ENCODE measurements around the gene VRK3. TPM values are rescaled to one million over a fixed set of nuclear protein-coding genes. Genes with fewer than 3 reads are reported as not detected.

The VRK3 gene
- total and polyA plus RNA-seq, 2 of the 4 experiments (the other 2 are of a cell fraction) = 28.7 to 35.8 TPM

DNA sequence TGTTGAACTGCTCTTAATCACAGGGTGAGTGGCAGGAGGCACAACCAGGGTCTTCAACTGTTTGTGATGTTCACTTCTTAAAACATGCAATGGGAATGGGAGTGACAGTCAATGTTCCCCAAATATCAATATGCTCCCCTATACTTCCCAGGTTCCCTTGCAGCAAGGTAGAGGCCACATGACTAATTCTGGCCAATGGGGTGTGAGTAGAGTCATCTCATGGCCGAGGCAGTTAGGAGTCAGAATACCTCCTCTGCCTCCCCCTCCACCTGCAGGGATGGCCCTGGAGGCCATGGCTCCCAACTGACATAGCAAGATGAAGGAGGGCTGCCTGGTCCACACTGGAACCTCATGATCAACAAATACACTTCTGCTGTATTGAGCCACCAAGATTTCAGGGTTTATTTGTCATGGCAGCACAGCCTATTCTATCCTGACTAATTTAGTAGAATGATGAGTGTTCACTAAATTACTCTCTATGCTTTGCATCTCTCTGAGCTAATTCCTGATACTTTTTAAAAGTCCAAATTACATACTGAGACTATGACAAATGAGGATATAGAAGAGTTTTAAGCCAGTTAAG, 8.9 kb downstream of the VRK3 start:
- in situ Hi-C loops (cut with MboI; ENCODE audit: low sequenced_read_pairs) (no loop called here), intact Hi-C loops (cut with micrococcal nuclease) (no loop called here), dilution Hi-C loops (cut with HindIII; ENCODE audit: low sequenced_read_pairs, unreplicated experiment) (no loop called here)
- Histone ChIP-seq H3K79me1 (ENCODE audit: low read depth in 1 of 2, low read length in 2 of 2) (peaks cover 11 to 24% of the 10 kb centered on the region in 2 experiments), H2BK5ac (ENCODE audit: low read depth, low read length, poor library complexity, severe bottlenecking) (no peak overlapping the region), H3K36me3 (ENCODE audit: control insufficient read depth, insufficient read depth, low read length) (peaks cover 50% of the 10 kb centered on the region), H2AK9ac (replicated peaks; ENCODE audit: low read depth, low read length, poor library complexity) (no peak overlapping the region), H3K9me1 (ENCODE audit: insufficient read depth, low read length) (0 out of 2 replicates have a peak, but pooled peaks cover 3% of the 10 kb centered on the region), H4K20me1 (ENCODE audit: insufficient read depth, low read length) (peaks cover 14% of the 10 kb centered on the region), H4K91ac (ENCODE audit: insufficient read depth, low read depth, low read length) (no peak overlapping the region), H3K56ac (ENCODE audit: extremely low read depth, insufficient read depth, low read length) (no peak overlapping the region), H3K4me3 (ENCODE audit: insufficient read depth, low read depth, low read length) (no peak overlapping the region), H3K27ac (ENCODE audit: insufficient read depth, low read length) (no peak overlapping the region), H2AK5ac (ENCODE audit: low read depth, low read length) (no peak overlapping the region), H3K4me2 (ENCODE audit: low read depth, low read length) (no peak overlapping the region), H3K9me3 (ENCODE audit: control insufficient read depth, insufficient read depth, low read length) (no peaks in the 10 kb centered on the region), H2BK20ac (ENCODE audit: low read depth, low read length) (no peak overlapping the region), H2BK15ac (ENCODE audit: low read depth, low read length) (no peak overlapping the region), H3K14ac (replicated peaks; ENCODE audit: low read depth, low read length) (no peak overlapping the region), H3K9ac (ENCODE audit: low read depth, low read length) (no peak overlapping the region), H2AFZ (replicated peaks; ENCODE audit: low read length, poor library complexity) (no peak overlapping the region), H4K5ac (ENCODE audit: low read depth, low read length) (no peak overlapping the region), H3K4me1 (ENCODE audit: control insufficient read depth, insufficient read depth, low read length) (no peaks in the 10 kb centered on the region), H2BK120ac (ENCODE audit: low read depth, low read length) (no peak overlapping the region), H3K27me3 (ENCODE audit: control insufficient read depth, insufficient read depth, low read length) (no peaks in the 10 kb centered on the region), H3K18ac (ENCODE audit: low read depth, low read length) (no peak overlapping the region), H3K23ac (ENCODE audit: low read depth, low read length) (no peak overlapping the region), H3K4ac (ENCODE audit: low read depth, low read length) (no peak overlapping the region), H4K8ac (ENCODE audit: low read depth in 2 of 2, low read length in 2 of 2) (no peak overlapping the region)
- ATAC-seq (ENCODE audit: low read depth) (no peak), DNase-seq (no peak)
- no CpG with 5 or more reads among the region's 1 CpG for WGBS, 2 experiments (ENCODE audit: extremely low coverage in 2 of 2, insufficient read length in 1 of 2)
- no TSS peak for BruUV-seq (replicated peaks)
- POLR2A ChIA-PET (ENCODE audit: unreplicated experiment) = no interaction called here
- CTCF ChIA-PET = no interaction called here
- TF ChIP-seq, protein P1, sequence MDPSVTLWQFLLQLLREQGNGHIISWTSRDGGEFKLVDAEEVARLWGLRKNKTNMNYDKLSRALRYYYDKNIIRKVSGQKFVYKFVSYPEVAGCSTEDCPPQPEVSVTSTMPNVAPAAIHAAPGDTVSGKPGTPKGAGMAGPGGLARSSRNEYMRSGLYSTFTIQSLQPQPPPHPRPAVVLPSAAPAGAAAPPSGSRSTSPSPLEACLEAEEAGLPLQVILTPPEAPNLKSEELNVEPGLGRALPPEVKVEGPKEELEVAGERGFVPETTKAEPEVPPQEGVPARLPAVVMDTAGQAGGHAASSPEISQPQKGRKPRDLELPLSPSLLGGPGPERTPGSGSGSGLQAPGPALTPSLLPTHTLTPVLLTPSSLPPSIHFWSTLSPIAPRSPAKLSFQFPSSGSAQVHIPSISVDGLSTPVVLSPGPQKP (IDR thresholded peaks at IDR 0.05; ENCODE audit: borderline replicate concordance, low read depth, low read length) = no peak

All from IMR-90 (cell line).